Central memory CD8-positive, alpha-beta T cell (primary cell): ENCODE results near the gene NFATC3.
A peak's percentile ranks its signal among the peaks of the same experiment; 100 is the strongest.
"Not testable (repeated sequence)": the region's sequence is repeated elsewhere in the genome, so short reads cannot be mapped to it uniquely, and the experiment has no call there.

Experiments used
- ATAC-seq: fragments of 150-1000 bp; cut with Tn5 transposase; replicated peaks from 2 replicates; pipeline ENCODE4 v1.10.0; 2022; ENCODE audit warnings: mild to moderate bottlenecking, moderate FRiP score, moderate number of reproducible peaks; ENCODE audit not compliant: poor library complexity, severe bottlenecking; ENCODE audit errors: extremely low read depth
- DNase-seq, 2 donors: peaks; one replicate each; pipeline ENCODE4 v3.0.0; 2021; ENCODE audit warnings: low spot score in 2 of 2
- H3K27ac Mint-ChIP-seq: one replicate; pipeline ENCODE4 v1.8.0; 2022; ENCODE audit warnings: low read depth, mild to moderate bottlenecking, moderate library complexity, mixed read lengths
- H3K27me3 Mint-ChIP-seq: one replicate; pipeline ENCODE4 v1.8.0; 2022; ENCODE audit warnings: mixed read lengths
- H3K36me3 Mint-ChIP-seq: one replicate; pipeline ENCODE4 v1.8.0; 2022; ENCODE audit warnings: mild to moderate bottlenecking, moderate library complexity, mixed read lengths; ENCODE audit not compliant: insufficient read depth
- H3K4me1 Mint-ChIP-seq: one replicate; pipeline ENCODE4 v1.8.0; 2022; ENCODE audit warnings: mixed read lengths
- H3K4me3 Mint-ChIP-seq: one replicate; pipeline ENCODE4 v1.8.0; 2022; ENCODE audit warnings: mild to moderate bottlenecking, moderate library complexity, mixed read lengths
- H3K9me3 Mint-ChIP-seq: one replicate; pipeline ENCODE4 v1.8.0; 2022; ENCODE audit warnings: mixed read lengths

The NFATC3 gene

GRCh38 chr16:68117884-68118283 lies 32.7 kb downstream of the NFATC3 start:
- H3K36me3 Mint-ChIP-seq = peaks cover 9% of the 10 kb centered on the region

GRCh38 chr16:68118954-68119353 lies 33.8 kb downstream of the NFATC3 start:
- Mint-ChIP-seq H3K4me1 (peaks cover 70% of the 10 kb centered on the region), H3K27ac (peak overlapping the region; percentile 83), H3K4me3 (peak overlapping the region; percentile 57)
- not testable (repeated sequence) for H3K9me3 Mint-ChIP-seq, H3K27me3 Mint-ChIP-seq, H3K36me3 Mint-ChIP-seq
- DNase-seq = peak in 1 of 2 donors; percentile 10
- peak; percentile 44 for ATAC-seq

More at GRCh38 chr16:68117884-68118283, 32.7 kb downstream of the NFATC3 start:
- ATAC-seq = peak; percentile 38
- Mint-ChIP-seq H3K9me3 (no peaks in the 10 kb centered on the region), H3K27me3 (no peaks in the 10 kb centered on the region), H3K4me1 (peaks cover 76% of the 10 kb centered on the region), H3K27ac (peak overlapping the region; percentile 83), H3K4me3 (peak overlapping the region; percentile 57)
- no peak for DNase-seq

- Mint-ChIP-seq H3K36me3 (peaks cover 16% of the 10 kb centered on the region), H3K4me3 (peak overlapping the region; percentile 57), H3K4me1 (peaks cover 60% of the 10 kb centered on the region), H3K27ac (peak overlapping the region; percentile 83)
- not testable (repeated sequence) for DNase-seq, H3K9me3 Mint-ChIP-seq, ATAC-seq, H3K27me3 Mint-ChIP-seq
Measured at GRCh38 chr16:68120496-68120895, 35.3 kb downstream of the NFATC3 start.

GRCh38 chr16:68126395-68126794 lies 41.2 kb downstream of the NFATC3 start:
- H3K27me3 Mint-ChIP-seq = no peaks in the 10 kb centered on the region

GRCh38 chr16:68128577-68129305 lies 43.6 kb downstream of the NFATC3 start:
- DNase-seq (no peak), ATAC-seq (no peak)
- peak overlapping the region; percentile 77 for H3K27ac Mint-ChIP-seq
- H3K27me3 Mint-ChIP-seq = no peaks in the 10 kb centered on the region
- H3K9me3 Mint-ChIP-seq = no peaks in the 10 kb centered on the region
- peaks cover 38% of the 10 kb centered on the region for H3K36me3 Mint-ChIP-seq
- no peak overlapping the region for H3K4me3 Mint-ChIP-seq
- H3K4me1 Mint-ChIP-seq = peaks cover 58% of the 10 kb centered on the region

More at GRCh38 chr16:68126395-68126794, 41.2 kb downstream of the NFATC3 start:
- Mint-ChIP-seq H3K9me3 (no peaks in the 10 kb centered on the region), H3K27ac (peak overlapping the region; percentile 65), H3K4me3 (no peak overlapping the region), H3K4me1 (peaks cover 58% of the 10 kb centered on the region), H3K36me3 (peaks cover 38% of the 10 kb centered on the region)
- ATAC-seq (no peak), DNase-seq (no peak)

- Mint-ChIP-seq H3K27ac (peak overlapping the region; percentile 77), H3K4me1 (peaks cover 64% of the 10 kb centered on the region), H3K27me3 (no peaks in the 10 kb centered on the region), H3K36me3 (peaks cover 38% of the 10 kb centered on the region), H3K4me3 (no peak overlapping the region), H3K9me3 (no peaks in the 10 kb centered on the region)
- ATAC-seq (no peak), DNase-seq (no peak)
Measured at GRCh38 chr16:68130520-68130919, 45.4 kb downstream of the NFATC3 start.

GRCh38 chr16:68131813-68132706 lies 46.9 kb downstream of the NFATC3 start:
- ATAC-seq (peak; percentile 94), DNase-seq (no peak)
- Mint-ChIP-seq H3K27me3 (no peaks in the 10 kb centered on the region), H3K4me1 (peaks cover 57% of the 10 kb centered on the region), H3K4me3 (peak overlapping the region; percentile 17), H3K9me3 (no peaks in the 10 kb centered on the region), H3K27ac (peak overlapping the region; percentile 77), H3K36me3 (peaks cover 32% of the 10 kb centered on the region)

GRCh38 chr16:68133000-68133399 lies 47.8 kb downstream of the NFATC3 start:
- not testable (repeated sequence) for DNase-seq, H3K4me3 Mint-ChIP-seq, ATAC-seq, H3K9me3 Mint-ChIP-seq, H3K27me3 Mint-ChIP-seq
- H3K36me3 Mint-ChIP-seq = peaks cover 26% of the 10 kb centered on the region
- peaks cover 52% of the 10 kb centered on the region for H3K4me1 Mint-ChIP-seq
- H3K27ac Mint-ChIP-seq = peak overlapping the region; percentile 77

GRCh38 chr16:68134644-68135043 lies 49.5 kb downstream of the NFATC3 start:
- H3K27me3 Mint-ChIP-seq = no peaks in the 10 kb centered on the region
- ATAC-seq = no peak
- peak overlapping the region; percentile 3 for H3K27ac Mint-ChIP-seq
- DNase-seq = no peak
- peaks cover 33% of the 10 kb centered on the region for H3K36me3 Mint-ChIP-seq
- H3K4me1 Mint-ChIP-seq = peaks cover 52% of the 10 kb centered on the region
- no peak overlapping the region for H3K4me3 Mint-ChIP-seq
- no peaks in the 10 kb centered on the region for H3K9me3 Mint-ChIP-seq

GRCh38 chr16:68136515-68136914 lies 51.3 kb downstream of the NFATC3 start:
- Mint-ChIP-seq H3K9me3 (no peaks in the 10 kb centered on the region), H3K27ac (peak overlapping the region; percentile 51), H3K4me3 (no peak overlapping the region), H3K4me1 (peaks cover 50% of the 10 kb centered on the region), H3K27me3 (no peaks in the 10 kb centered on the region), H3K36me3 (peaks cover 33% of the 10 kb centered on the region)
- DNase-seq (no peak), ATAC-seq (no peak)

- Mint-ChIP-seq H3K4me1 (peaks cover 62% of the 10 kb centered on the region), H3K27me3 (no peaks in the 10 kb centered on the region), H3K9me3 (no peaks in the 10 kb centered on the region), H3K36me3 (peaks cover 53% of the 10 kb centered on the region), H3K27ac (no peak overlapping the region), H3K4me3 (no peak overlapping the region)
- DNase-seq (no peak), ATAC-seq (no peak)
Measured at GRCh38 chr16:68144008-68144407, 58.8 kb downstream of the NFATC3 start.

GRCh38 chr16:68146585-68146984 lies 61.4 kb downstream of the NFATC3 start:
- H3K4me1 Mint-ChIP-seq = peaks cover 55% of the 10 kb centered on the region
- H3K4me3 Mint-ChIP-seq = no peak overlapping the region
- DNase-seq (no peak), ATAC-seq (no peak)
- peaks cover 46% of the 10 kb centered on the region for H3K36me3 Mint-ChIP-seq
- peak overlapping the region; percentile 68 for H3K27ac Mint-ChIP-seq
- no peaks in the 10 kb centered on the region for H3K9me3 Mint-ChIP-seq
- no peaks in the 10 kb centered on the region for H3K27me3 Mint-ChIP-seq
